ENCODE results near the gene SPINK9. TPM values are rescaled to one million over a fixed set of nuclear protein-coding genes. Genes with fewer than 3 reads are reported as not detected.
"Not testable (repeated sequence)": the region's sequence is repeated elsewhere in the genome, so short reads cannot be mapped to it uniquely, and the experiment has no call there.

Gene SPINK9
- total RNA-seq: not detected in 2 replicates

GRCh38 chr5:148335259-148335658, at the start of gene SPINK9:
TSS of gene SPINK9 (plus strand) at chr5:148335559. CDS start at chr5:148335614, 55 bp downstream.
- no peak for DNase-seq

- peak; percentile 42 for DNase-seq
Observed at GRCh38 chr5:148290271-148291195, 44.8 kb upstream of the SPINK9 start.

- DNase-seq: no peak
Observed at GRCh38 chr5:148297731-148298130, 37.6 kb upstream of the SPINK9 start.

- DNase-seq: no peak
Observed at GRCh38 chr5:148306446-148306845, 28.9 kb upstream of the SPINK9 start.

GRCh38 chr5:148309019-148309418, 26.3 kb upstream of the SPINK9 start:
- DNase-seq: no peak

GRCh38 chr5:148309746-148310145, 25.6 kb upstream of the SPINK9 start:
- DNase-seq: no peak

- DNase-seq: no peak
Observed at GRCh38 chr5:148311484-148311883, 23.9 kb upstream of the SPINK9 start.

- DNase-seq: no peak
Observed at GRCh38 chr5:148312153-148312552, 23.2 kb upstream of the SPINK9 start, which contains the start of gene SPINK7. TSS of gene SPINK7 (plus strand) at chr5:148312423. CDS start at chr5:148312484, 61 bp downstream.

- no peak for DNase-seq
Observed at GRCh38 chr5:148314187-148314586, 21.2 kb upstream of the SPINK9 start.

- DNase-seq: no peak
Observed at GRCh38 chr5:148314731-148315130, 20.6 kb upstream of the SPINK9 start.

- DNase-seq: not testable (repeated sequence)
Observed at GRCh38 chr5:148320011-148320963, 15.1 kb upstream of the SPINK9 start.

- DNase-seq: no peak
Observed at GRCh38 chr5:148333262-148333849, 2.0 kb upstream of the SPINK9 start.

GRCh38 chr5:148336704-148337435, 1.5 kb downstream of the SPINK9 start:
- DNase-seq: no peak

- no peak for DNase-seq
Observed at GRCh38 chr5:148342371-148343045, 7.1 kb downstream of the SPINK9 start.

- no peak for DNase-seq
Observed at GRCh38 chr5:148343046-148343407, 7.7 kb downstream of the SPINK9 start.

GRCh38 chr5:148343603-148344487, 8.5 kb downstream of the SPINK9 start:
- no peak for DNase-seq

GRCh38 chr5:148347706-148348105, 12.3 kb downstream of the SPINK9 start:
- DNase-seq: no peak

- no peak for DNase-seq
Observed at GRCh38 chr5:148352696-148353095, 17.3 kb downstream of the SPINK9 start.

- no peak for DNase-seq
Observed at GRCh38 chr5:148353634-148354033, 18.3 kb downstream of the SPINK9 start.

GRCh38 chr5:148364343-148364742, 29.0 kb downstream of the SPINK9 start:
- DNase-seq: no peak

Measured in dermis blood vessel endothelial cell (primary cell).